ENCODE results near the gene HBG2. TPM values are rescaled to one million over a fixed set of nuclear protein-coding genes. Genes with fewer than 3 reads are reported as not detected.
"Not testable (repeated sequence)": the region's sequence is repeated elsewhere in the genome, so short reads cannot be mapped to it uniquely, and the experiment has no call there.

The HBG2 gene
- total and polyA plus RNA-seq, 2 donors (not counting 1 experiment from before 2014, with no cell fraction given): 2.6 TPM; not detected in 1

DNA sequence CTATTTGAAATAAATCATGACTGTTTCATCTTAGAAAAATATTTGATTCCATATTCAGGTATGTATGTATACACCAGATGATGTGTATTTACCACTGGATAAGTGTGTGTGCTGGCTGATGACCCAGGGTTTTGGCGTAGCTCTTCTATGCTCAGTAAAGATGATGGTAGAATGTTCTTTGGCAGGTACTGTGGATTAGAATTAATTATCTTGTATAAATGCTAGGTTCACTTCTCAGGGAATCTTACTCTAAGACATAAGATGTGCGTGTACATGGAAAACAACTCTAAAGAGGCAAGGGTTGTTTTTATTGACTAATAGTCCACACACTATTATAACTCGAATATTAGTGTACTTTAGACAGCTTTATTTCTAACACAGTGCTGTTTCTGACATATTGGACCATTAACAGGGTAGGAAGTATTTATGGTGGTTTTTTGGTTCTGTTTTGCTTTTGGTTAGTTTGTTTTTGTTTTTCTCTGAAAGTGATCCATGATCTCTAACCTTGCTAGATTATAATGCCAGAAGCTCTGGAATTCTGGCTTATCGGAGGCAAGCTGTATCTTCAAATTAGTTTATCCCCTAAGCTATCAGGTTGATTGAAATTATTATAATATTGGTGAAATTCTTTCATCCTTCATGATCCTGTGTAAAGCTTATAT is 3.9 kb downstream of the HBG2 start:
- Histone ChIP-seq H3K4me1 (ENCODE audit: control insufficient read depth, extremely low read depth, insufficient read depth, low read length) (no peaks in the 10 kb centered on the region), H3K9me3 (ENCODE audit: control insufficient read depth, insufficient read depth, low read depth, low read length) (no peaks in the 10 kb centered on the region), H2AFZ (ENCODE audit: low read length) (no peak overlapping the region)

DNA sequence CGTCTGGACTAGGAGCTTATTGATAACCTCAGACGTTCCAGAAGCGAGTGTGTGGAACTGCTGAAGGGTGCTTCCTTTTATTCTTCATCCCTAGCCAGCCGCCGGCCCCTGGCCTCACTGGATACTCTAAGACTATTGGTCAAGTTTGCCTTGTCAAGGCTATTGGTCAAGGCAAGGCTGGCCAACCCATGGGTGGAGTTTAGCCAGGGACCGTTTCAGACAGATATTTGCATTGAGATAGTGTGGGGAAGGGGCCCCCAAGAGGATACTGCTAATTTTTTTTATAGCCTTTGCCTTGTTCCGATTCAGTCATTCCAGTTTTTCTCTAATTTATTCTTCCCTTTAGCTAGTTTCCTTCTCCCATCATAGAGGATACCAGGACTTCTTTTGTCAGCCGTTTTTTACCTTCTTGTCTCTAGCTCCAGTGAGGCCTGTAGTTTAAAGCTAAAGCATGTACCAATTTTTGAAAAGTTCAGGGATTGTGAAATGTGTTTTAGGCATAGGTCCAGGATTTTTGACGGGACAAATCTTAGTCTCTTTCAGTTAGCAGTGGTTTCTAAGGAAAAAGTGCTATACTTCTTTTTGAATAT is 4.7 kb downstream of the HBG2 start, which contains the start of gene HBG1:
Gene HBG1, minus strand, starts transcription at position 51 of the 590 bp plus-strand sequence. CDS start 53 bp downstream, outside the sequence.
- H2AFZ ChIP-seq (ENCODE audit: low read length); H3K79me2 ChIP-seq (ENCODE audit: control insufficient read depth, insufficient read depth, low read length); H3K36me3 ChIP-seq (ENCODE audit: control insufficient read depth, insufficient read depth, low read length); H3K27me3 ChIP-seq (ENCODE audit: control insufficient read depth, insufficient read depth, low read length); H3K27ac ChIP-seq (ENCODE audit: insufficient read depth, low read length); H4K20me1 ChIP-seq (ENCODE audit: control insufficient read depth, extremely low read depth, insufficient read depth, low read length); H3K4me3 ChIP-seq (replicated peaks in 1 of 4; ENCODE audit: control extremely low read depth in 1 of 4, insufficient read depth in 1 of 4, low read depth in 3 of 4, low read length in 4 of 4); H3K4me2 ChIP-seq (ENCODE audit: extremely low read depth, insufficient read depth, low read length); H3K9me3 ChIP-seq (ENCODE audit: control insufficient read depth, insufficient read depth, low read depth, low read length); H3K9ac ChIP-seq (ENCODE audit: insufficient read depth, low read length); H3K4me1 ChIP-seq (ENCODE audit: control insufficient read depth, extremely low read depth, insufficient read depth, low read length): not testable (repeated sequence)
- DNase-seq (ENCODE audit: low read depth in 2 of 2): peak in 1 of 2 donors; percentile 35

More for the DNA sequence above, 3.9 kb downstream of the HBG2 start:
- H3K4me3 ChIP-seq (replicated peaks in 1 of 4; ENCODE audit: control extremely low read depth in 1 of 4, insufficient read depth in 1 of 4, low read depth in 3 of 4, low read length in 4 of 4): no peak overlapping the region
- DNase-seq (ENCODE audit: low read depth in 2 of 2): no peak
- H4K20me1 ChIP-seq (ENCODE audit: control insufficient read depth, extremely low read depth, insufficient read depth, low read length): no peaks in the 10 kb centered on the region
- no peaks in the 10 kb centered on the region for H3K27me3 ChIP-seq (ENCODE audit: control insufficient read depth, insufficient read depth, low read length)
- no peak overlapping the region for H3K9ac ChIP-seq (ENCODE audit: insufficient read depth, low read length)
- no peak overlapping the region for H3K4me2 ChIP-seq (ENCODE audit: extremely low read depth, insufficient read depth, low read length)
- no peak for TF ChIP-seq EZH2 (IDR thresholded peaks at IDR 0.05; ENCODE audit: low read length, missing control alignments)
- TF ChIP-seq, protein P1, sequence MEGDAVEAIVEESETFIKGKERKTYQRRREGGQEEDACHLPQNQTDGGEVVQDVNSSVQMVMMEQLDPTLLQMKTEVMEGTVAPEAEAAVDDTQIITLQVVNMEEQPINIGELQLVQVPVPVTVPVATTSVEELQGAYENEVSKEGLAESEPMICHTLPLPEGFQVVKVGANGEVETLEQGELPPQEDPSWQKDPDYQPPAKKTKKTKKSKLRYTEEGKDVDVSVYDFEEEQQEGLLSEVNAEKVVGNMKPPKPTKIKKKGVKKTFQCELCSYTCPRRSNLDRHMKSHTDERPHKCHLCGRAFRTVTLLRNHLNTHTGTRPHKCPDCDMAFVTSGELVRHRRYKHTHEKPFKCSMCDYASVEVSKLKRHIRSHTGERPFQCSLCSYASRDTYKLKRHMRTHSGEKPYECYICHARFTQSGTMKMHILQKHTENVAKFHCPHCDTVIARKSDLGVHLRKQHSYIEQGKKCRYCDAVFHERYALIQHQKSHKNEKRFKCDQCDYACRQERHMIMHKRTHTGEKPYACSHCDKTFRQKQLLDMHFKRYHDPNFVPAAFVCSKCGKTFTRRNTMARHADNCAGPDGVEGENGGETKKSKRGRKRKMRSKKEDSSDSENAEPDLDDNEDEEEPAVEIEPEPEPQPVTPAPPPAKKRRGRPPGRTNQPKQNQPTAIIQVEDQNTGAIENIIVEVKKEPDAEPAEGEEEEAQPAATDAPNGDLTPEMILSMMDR (conservative IDR thresholded peaks at IDR 0.05 in 1 of 2, IDR thresholded peaks at IDR 0.05 in 1 of 2; ENCODE audit: low read depth in 1 of 2, low read length in 2 of 2): no peak
- no peaks in the 10 kb centered on the region for H3K79me2 ChIP-seq (ENCODE audit: control insufficient read depth, insufficient read depth, low read length)
- no peaks in the 10 kb centered on the region for H3K36me3 ChIP-seq (ENCODE audit: control insufficient read depth, insufficient read depth, low read length)
- no peak overlapping the region for H3K27ac ChIP-seq (ENCODE audit: insufficient read depth, low read length)

DNA sequence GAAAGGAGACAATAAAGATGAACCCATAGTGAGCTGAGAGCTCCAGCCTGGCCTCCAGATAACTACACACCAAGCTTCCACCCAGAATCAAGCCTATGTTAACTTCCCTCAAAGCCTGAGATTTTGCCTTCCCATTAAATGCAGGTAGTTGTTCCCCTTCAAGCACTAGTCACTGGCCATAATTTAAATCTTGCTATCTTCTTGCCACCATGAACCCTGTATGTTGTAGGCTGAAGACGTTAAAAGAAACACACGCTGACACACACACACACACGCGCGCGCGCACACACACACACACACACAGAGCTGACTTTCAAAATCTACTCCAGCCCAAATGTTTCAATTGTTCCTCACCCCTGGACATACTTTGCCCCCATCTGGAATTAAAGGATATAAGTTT is 6.1 kb downstream of the HBG2 start:
- H3K4me1 ChIP-seq (ENCODE audit: control insufficient read depth, extremely low read depth, insufficient read depth, low read length); H3K4me2 ChIP-seq (ENCODE audit: extremely low read depth, insufficient read depth, low read length): not testable (repeated sequence)

More for the DNA sequence above, 6.1 kb downstream of the HBG2 start:
- not testable (repeated sequence) for DNase-seq (ENCODE audit: low read depth in 2 of 2); H3K27ac ChIP-seq (ENCODE audit: insufficient read depth, low read length); H3K79me2 ChIP-seq (ENCODE audit: control insufficient read depth, insufficient read depth, low read length); H4K20me1 ChIP-seq (ENCODE audit: control insufficient read depth, extremely low read depth, insufficient read depth, low read length); H3K36me3 ChIP-seq (ENCODE audit: control insufficient read depth, insufficient read depth, low read length); H3K27me3 ChIP-seq (ENCODE audit: control insufficient read depth, insufficient read depth, low read length); H3K9ac ChIP-seq (ENCODE audit: insufficient read depth, low read length); H2AFZ ChIP-seq (ENCODE audit: low read length); H3K9me3 ChIP-seq (ENCODE audit: control insufficient read depth, insufficient read depth, low read depth, low read length); H3K4me3 ChIP-seq (replicated peaks in 1 of 4; ENCODE audit: control extremely low read depth in 1 of 4, insufficient read depth in 1 of 4, low read depth in 3 of 4, low read length in 4 of 4)
